HG02678 (cell line): ENCODE data around the gene ELOVL6.
"Not testable (repeated sequence)": the region's sequence is repeated elsewhere in the genome, so short reads cannot be mapped to it uniquely, and the experiment has no call there.

Experiments
- ATAC-seq: cut with Tn5 transposase; IDR thresholded peaks from one replicate; pipeline ENCODE4 v1.9.1; 2021; ENCODE audit warnings: mild to moderate bottlenecking, moderate library complexity; ENCODE audit not compliant: unreplicated experiment

Gene ELOVL6

DNA sequence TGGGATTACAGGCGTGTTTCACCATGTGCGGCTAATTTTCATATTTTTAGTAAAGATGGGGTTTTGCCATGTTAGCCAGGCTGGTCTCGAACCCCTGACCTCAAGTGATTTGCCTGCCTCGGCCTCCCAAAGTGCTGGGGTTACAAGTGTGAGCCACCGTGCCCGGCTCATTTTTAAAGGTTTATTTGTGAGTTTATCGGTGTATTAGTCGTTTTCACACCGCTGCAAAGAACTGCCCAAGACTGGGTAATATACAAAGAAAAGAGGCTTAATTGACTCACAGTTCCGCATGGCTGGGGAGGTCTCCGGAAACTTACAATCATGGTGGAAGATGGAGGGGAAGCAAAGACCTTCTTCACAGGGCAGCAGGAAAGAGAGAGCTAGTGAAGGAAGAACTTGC, 159.3 kb downstream of the ELOVL6 start:
- not testable (repeated sequence) for ATAC-seq

DNA sequence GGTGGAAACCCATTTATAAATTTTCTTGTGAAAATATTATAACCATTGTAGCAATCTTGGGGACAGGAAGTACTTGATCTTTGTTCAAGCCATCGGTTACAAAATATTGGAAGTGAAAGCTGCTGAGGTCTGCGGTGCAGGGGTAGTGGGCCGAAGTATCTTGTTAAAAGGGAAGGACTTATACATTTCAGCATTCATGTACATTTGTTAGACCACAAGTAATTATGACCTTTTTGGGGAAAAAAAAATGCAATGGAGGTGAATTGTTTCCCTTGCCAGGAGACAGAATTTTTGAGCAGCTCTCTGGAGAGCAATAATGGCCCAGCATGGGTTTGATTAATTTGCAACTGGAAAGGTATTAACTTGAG, 164.4 kb downstream of the ELOVL6 start:
- ATAC-seq = peak; percentile 98

DNA sequence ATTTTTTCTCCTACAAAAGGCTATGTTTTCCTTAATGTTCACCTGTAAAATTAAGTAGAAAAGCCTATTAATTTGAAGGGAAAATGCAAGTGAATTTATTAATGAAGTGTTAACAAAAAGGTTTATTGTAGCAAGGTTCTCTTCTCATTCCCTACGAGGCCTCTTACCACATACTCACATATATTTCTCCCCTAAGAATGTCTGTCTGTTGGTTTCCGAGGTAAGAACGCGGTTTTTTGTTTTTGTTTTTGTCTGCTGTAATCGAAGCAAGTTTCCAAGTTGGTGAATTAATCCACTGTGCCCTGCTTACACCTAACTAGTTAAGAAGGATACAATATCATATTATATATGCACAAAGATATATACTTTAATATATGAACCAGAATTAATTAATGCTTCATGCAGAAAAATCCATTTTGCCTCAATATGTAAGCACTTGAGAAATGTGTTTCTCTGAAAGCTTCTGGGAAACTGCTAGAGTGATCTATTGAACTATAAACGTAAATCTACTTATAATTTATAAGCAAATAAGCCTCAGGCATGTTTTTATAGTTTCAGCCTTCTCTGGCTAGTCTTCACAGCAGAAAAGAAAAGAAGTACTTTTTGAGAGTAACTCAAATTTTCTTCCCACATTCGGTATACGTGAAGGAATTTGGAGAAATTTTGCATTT, 164.9 kb downstream of the ELOVL6 start:
- ATAC-seq = no peak

GRCh38 chr4:110032603-110033002, 165.8 kb downstream of the ELOVL6 start:
- peak; percentile 37 for ATAC-seq

GRCh38 chr4:110025718-110026117, 172.7 kb downstream of the ELOVL6 start:
- ATAC-seq = no peak

DNA sequence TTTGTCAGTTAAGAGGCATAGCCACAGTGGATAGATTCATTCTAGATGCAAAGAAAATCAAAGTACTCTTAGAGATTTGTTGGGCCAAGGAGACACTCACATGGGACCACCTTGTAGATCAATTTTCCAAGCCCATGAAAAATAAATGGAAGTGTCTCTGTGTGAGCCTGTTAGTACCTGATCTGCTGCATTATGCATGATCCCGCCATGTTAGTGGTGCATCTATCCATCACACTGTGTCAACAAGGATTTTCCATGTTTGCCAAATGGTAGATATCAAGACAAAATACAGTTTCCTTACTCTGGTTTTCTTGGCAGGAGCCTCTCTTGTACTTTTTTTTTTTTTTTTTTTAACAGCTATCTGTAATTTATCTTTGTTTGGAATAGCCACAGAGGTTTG, 173.4 kb downstream of the ELOVL6 start:
- no peak for ATAC-seq

DNA sequence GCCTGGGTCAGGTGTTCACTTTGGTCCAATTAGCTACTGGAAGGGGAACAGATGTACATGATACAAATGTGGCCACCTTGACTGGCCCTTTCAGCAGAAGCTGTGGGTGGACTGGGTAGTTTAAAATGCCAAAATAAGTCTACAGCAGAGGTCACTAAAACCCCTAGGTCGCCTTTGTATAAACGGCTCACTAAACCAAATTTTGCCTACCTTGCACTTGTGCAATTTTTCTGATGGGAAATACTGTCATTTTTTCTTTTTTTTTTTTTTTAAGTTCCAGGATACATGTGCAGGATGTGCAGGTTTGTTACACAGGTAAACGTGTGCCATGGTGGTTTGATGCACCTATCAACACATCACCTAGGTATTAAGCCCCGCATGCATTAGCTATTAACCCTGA, 176.0 kb downstream of the ELOVL6 start:
- ATAC-seq = no peak

- no peak for ATAC-seq
Measured at GRCh38 chr4:110020646-110021443, 177.6 kb downstream of the ELOVL6 start.

DNA sequence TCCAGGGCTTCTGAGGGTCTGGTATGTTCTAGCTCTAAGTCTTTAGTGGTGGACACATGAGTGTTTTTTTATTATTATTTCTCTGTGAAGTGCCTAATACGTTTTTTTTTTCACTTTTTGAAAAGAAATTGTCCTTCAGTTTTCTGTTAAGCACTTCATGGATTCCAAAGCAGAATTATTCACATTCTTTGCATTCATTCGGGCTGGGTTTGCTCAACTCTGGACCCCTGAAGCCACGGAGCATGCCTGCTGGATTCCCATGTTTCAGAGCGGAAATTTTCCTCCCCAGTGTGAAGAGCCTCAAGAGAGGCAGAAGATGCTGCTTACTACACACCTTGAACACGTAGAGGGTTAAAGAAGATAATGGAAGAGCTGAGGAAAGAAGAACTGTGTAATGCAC, 178.3 kb downstream of the ELOVL6 start:
- ATAC-seq = no peak

- ATAC-seq = no peak
Measured at GRCh38 chr4:110019153-110019552, 179.3 kb downstream of the ELOVL6 start.

- ATAC-seq = no peak
Measured at GRCh38 chr4:110014233-110014632, 184.2 kb downstream of the ELOVL6 start.

DNA sequence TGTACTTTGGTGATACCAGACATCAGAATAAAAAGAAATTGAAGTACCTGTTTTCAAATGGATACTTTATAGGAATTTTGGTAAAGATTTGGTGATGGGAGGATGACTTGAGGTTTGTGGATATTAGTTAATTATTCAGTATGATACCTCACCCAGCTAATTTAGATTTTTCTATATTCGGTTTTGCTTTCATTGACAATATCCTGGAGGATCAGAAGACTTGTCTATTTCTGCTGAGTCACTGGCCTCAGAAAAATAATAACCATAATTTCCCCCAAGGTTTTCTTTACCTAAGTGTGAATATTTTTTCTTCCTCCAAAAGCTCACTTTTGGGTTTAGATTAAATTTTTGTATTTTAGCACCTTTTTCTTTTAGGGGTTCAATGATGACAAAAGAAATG, 185.5 kb downstream of the ELOVL6 start:
- peak; percentile 54 for ATAC-seq

DNA sequence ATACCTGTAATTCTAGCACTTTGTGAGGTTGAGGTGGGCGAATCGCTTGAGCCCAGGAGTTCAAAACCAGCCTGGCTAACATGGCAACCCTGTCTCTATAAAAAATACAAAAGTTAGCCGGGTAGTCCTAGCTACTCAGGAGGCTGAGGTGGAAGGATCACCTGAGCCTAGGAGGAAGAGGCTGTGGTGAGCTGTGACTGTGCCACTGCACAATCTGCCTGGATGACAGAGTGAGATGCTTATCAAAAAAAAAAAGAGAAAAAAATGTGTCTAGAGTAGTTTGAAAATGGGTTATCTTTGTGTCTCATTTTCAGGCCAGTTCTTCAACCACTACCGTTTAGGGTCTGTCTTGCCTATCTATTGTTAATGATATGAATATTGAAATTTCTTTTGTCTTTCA, 187.6 kb downstream of the ELOVL6 start:
- no peak for ATAC-seq

DNA sequence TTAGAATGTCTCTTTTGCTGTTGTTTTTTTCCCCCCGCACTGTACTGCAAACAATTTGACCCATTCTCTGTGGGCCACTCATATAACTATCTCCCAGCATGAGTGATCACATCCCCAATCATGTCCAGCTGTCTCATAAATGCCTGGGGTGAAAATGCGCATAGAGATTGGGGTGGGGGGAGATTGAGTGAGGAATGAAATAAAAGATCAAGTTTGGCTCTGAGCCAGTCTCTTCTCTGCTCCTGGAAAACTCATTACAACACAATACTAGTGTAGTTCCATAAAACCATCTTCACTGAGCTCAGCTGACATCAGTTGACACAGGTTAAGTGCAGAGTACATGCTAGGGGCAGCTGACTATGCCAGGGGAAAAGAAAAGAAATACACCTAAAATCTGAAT, 188.9 kb downstream of the ELOVL6 start:
- ATAC-seq = no peak

- no peak for ATAC-seq
Measured at GRCh38 chr4:110008540-110008939, 189.9 kb downstream of the ELOVL6 start.

- ATAC-seq = no peak
Measured at GRCh38 chr4:110007217-110007616, 191.2 kb downstream of the ELOVL6 start.

DNA sequence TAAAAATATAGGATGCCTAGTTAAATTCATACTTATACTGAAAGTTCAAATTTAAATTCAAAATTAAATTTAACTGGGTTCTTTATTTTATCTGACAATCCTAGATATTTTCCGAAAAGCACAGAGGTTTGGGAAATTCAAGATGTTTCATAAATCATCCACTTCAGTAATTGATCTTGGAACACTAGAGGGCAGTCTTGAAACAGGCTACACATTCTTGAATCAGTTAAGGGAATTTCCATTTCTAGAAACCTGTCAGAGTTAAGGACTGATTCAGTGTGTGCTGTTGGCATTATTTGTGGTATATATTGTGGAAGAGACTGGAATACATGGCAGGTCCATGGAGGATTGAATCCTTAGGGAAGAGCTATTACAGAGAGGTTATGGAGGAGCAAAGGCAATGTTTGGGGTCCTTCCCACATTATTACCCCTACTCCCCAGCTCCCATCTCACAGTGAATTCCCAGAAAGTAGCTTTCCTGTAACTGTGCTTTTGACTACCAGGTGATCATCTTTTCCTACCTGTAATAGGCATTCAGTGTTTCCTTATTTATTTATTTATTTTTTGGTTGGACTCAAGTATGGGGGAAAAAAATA, 192.9 kb downstream of the ELOVL6 start:
- ATAC-seq = peak; percentile 82

DNA sequence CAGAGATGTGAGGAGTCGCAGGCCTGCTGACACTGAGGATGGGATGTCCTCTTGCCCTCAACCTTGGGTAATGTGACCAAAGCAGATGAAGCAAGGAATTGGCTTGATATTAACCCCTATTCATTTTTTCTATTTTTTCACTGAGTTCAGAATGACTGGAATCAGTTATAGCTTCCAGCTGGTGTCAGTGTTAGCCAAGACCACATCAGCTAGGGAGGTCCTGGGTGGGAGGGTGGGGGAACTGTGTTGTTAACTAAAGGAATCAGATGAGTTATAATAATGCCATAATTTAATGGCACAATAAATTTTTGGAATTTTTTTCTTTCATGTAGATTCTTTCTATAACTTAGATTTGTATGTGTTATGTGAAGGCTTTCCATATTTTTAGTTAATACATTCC, 193.9 kb downstream of the ELOVL6 start:
- ATAC-seq = no peak

- no peak for ATAC-seq
Measured at GRCh38 chr4:110003401-110004187, 194.8 kb downstream of the ELOVL6 start.

GRCh38 chr4:110002326-110002725, 196.1 kb downstream of the ELOVL6 start:
- ATAC-seq = no peak

DNA sequence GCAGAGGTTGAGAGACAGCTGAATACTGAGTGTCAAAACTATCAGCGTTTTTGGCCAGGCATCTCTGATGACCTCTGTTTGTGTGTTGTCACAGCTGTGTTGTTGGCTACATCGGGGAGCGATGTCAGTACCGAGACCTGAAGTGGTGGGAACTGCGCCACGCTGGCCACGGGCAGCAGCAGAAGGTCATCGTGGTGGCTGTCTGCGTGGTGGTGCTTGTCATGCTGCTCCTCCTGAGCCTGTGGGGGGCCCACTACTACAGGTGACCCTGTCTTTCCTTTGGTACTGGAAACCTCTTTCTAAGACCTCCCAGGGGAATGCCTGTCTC, 198.9 kb downstream of the ELOVL6 start:
- ATAC-seq = no peak
